HG03342 (cell line): ENCODE measurements around the gene TH.

Experiments
- ATAC-seq: cut with Tn5 transposase; IDR thresholded peaks from one replicate; pipeline ENCODE4 v1.9.1; 2021; ENCODE audit warnings: mild to moderate bottlenecking, moderate library complexity; ENCODE audit not compliant: unreplicated experiment

TH gene

GRCh38 chr11:2171591-2172003, at the start of gene TH:
Gene TH (minus strand): TSS chr11:2171815. CDS start chr11:2171786, 29 bp downstream.
- no peak for ATAC-seq

DNA sequence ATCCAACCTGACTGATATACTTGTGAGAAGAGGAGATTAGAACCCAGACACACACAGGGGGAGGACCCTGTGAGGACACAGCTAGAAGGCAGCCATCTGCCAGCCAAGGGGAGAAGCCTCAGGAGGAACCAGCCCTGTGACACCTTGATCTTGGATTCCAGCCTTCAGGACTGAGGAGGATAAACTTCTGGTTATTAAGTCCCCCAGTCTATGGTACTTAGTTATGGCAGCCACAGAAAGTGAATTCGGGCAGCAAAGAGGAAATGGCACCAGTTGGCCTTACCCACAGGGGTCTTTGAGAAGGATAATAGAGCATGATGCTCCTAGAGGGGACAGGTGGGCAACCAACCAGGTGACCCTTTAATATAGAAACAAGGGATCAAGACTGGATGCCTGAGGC, 49.4 kb upstream of the TH start:
- no peak for ATAC-seq

GRCh38 chr11:2220173-2220771, 48.7 kb upstream of the TH start:
- ATAC-seq, result no peak

- no peak for ATAC-seq
Observed at GRCh38 chr11:2219318-2220017, 47.9 kb upstream of the TH start.

- ATAC-seq, result no peak
Observed at GRCh38 chr11:2218031-2218633, 46.5 kb upstream of the TH start.

- ATAC-seq, result no peak
Observed at GRCh38 chr11:2217211-2218030, 45.8 kb upstream of the TH start.

GRCh38 chr11:2216400-2217064, 44.9 kb upstream of the TH start:
- no peak for ATAC-seq

DNA sequence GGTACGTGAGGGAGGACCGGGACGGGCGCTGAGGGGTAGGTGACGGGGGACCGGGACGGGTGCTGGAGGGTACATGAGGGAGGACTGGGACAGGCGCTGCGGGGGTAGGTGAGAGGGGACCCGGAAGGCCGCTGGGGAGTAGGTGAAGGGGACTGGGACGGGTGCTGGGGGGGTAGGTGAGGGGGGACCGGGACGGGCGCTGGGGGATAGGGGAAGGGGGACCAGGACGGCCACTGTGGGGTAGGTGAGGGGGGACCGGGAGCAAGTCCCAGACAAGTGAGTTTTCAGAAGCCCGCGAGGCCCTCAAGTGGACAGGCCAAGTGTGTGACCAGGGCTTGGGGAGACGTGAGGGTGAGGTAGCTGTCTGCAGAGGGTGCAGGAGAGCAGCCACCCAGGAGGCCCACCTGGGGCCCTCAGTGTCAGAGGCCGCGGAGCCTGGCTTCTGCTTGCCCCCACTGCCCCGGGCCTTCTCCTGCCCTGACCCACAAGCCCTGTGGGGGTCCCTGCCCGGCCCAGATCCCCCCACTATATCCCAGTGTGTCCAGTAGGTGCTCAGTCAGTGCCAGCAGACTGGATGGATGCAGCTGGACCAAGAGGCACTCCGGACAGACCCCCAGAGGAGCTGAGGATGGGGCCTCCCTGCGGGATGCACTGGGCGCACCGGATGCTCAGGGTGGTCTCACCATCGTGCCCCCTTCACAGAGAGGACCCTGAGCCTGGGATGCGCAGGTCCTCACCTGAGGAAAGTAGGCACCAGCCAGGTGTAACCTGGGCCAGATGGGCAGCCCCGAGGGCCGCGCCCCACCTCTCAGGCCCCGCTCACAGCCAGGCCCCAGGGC, 44.2 kb upstream of the TH start:
- no peak for ATAC-seq

DNA sequence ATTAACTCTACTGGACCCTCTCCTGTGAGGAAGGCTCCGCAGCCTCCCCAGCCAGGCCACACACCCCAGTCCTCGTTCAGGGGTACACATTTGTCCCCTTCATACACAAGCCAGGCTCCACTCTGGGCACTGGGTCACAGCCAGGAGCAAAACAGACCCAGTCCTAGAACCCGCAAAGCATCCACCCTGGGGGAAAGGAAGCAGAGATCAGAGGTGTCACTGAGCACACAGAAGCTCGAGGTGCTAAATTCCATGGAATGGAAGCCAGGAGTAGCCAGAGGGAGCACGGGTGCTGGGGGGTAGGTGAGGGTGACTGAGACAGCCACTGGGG, 43.6 kb upstream of the TH start:
- ATAC-seq, result no peak

GRCh38 chr11:2214527-2215229, 43.1 kb upstream of the TH start:
- no peak for ATAC-seq

- ATAC-seq, result no peak
Observed at GRCh38 chr11:2213890-2214526, 42.4 kb upstream of the TH start.

- ATAC-seq, result no peak
Observed at GRCh38 chr11:2213384-2213842, 41.8 kb upstream of the TH start.

DNA sequence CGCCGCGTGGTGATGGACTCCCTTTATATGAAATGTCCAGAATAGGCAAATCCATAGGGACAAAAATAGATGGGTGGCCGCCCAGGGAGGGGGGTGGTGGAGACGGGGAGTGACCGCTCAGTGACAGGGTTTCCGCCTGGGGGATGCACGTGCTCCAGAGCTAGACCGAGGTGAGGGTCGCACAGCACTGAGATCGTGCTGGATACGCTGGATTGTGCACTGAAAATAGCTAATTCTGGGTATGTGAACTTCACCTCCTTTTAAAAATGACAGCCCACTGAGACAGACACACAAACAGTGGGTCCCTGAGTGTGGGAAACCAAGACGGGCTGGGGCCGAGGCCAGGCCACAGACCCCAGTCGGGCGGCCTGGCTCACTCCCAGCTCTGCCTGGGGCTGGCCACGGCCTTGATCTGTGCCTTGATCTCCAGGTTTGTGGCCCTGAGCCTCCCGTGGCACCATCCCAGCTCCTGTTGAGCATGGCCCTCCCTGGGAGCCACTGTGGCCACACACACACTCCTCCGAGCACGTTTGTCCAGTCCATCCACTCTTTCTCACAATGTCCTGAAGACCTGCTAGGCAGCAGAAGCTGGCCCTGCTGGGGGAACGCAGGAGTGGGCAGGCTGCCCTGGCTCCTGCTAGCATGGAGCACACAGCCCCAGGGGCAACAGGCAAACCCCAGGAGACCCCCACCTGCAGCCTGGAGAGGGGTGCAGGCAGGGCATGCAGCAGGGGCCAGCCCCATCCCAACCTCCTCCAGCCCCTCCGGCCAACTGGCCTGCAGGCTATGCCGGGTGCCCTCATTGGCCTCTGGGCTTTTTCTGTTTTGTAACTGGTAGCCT, 41.0 kb upstream of the TH start:
- ATAC-seq, result no peak

DNA sequence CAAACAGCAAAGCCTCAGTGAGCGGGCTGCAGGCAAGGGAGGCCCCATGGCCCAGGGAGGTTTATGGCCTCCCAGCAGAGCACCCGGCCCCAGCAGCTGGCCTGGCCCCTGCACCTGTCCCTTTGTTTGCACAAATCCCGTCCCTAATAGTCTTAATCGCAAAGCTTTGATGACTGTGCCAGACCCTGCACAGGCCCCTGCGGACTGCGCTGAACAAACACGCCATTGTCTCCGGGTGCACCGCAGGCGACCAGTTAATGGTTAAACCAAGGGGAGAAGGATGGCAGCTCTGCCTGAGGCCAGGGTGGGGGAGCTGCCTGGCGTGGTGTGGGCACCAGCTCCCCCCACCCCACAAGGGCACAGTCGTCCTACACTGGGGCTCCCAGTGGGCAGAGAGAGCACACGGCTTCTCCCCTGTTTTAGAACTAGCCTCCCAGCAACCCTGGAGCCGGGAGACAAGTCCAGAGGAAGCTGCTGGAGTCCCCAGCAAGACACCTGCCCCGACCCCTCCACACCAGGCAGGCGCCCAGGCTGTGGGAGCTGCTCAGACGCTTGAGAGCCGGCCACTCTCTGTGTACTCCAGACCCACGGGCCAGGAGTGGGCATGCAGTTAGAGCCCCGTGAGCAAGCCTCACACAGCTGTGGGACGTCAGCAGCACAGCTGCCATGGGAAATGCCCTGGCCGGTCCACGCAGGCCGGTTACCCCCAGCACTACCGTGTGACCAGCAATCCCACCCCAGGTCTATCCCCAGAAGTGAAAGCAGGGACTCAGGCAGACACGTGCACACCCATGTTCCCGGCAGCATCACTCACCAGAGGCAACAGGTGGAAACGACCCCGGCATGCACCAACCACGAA, 39.7 kb upstream of the TH start:
- ATAC-seq, result no peak

DNA sequence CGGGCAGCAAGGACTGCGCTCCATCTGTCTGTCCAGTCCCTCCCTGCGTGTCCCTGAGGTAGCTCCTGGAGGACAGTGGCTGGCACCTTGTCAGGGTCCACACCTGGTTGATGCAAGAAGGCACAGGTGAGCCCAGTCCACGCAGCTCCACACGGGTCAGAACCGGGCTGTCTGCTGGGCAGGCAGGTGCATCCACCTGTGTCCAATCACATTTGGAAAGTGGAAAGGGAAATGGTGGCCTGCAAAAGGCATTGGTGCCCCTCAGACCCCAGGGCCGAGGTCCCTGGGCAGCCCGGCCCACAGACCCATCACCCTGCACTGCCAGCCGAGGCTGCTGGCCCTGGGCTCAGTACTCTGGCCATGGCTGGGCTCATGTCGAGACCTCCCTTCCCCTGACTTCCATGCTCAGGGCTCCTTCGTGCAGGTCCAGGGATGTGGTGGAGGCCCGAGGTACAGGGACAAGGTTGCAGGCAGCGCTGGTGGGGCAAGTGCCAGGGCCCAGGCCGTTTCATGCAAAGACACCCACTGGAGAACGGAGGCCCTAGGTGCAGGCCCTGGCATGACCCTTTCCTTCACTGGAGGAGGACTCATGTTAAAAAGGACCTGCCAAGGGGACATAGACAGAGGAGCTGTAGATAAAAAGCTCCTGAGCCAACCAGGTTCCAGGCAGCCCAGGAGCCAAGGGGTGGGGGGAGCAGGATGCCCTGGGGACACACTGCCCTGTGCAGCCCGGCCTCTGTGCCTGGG, 38.9 kb upstream of the TH start:
- no peak for ATAC-seq

DNA sequence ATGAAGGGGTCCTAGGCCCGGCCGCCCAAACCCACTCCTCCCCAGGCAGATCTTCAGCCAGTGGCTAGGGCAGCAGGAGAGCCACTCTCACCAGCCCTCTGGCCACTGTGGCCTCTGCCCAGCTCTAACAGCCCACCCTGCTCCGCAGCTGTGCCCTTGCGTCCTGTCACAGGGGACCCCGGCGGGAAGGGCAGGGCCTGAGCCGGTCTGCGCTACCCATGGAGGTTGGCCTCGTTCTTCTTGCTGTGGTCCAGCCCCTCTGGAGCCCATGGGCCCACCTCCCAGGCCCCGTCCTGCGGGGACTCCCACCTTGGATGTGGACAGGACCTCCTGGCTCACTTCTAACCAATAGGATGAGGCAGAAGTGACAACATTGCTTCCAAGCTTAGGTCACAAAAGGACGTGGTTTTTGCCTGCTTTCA, 38.3 kb upstream of the TH start:
- ATAC-seq, result no peak
